Measurements from ENCODE around the gene GALNT17.

GRCh38 chr7:71404726-71405345, 272.9 kb downstream of the GALNT17 start:
- no peak for TF ChIP-seq POLR2AphosphoS5 (IDR thresholded peaks at IDR 0.05; ENCODE audit: low read depth, low read length)
- no peak for TF ChIP-seq POLR2A (IDR thresholded peaks at IDR 0.05; ENCODE audit: low read depth, low read length)
- TF ChIP-seq SPI1 (IDR thresholded peaks at IDR 0.05; ENCODE audit: low read depth, low read length): no peak
- no peak for TF ChIP-seq TAF1 (IDR thresholded peaks at IDR 0.05; ENCODE audit: low read depth, low read length)
